Fibroblast of the aortic adventitia (primary cell): ENCODE results near the gene ADI1. TPM values are rescaled to one million over a fixed set of nuclear protein-coding genes. Genes with fewer than 3 reads are reported as not detected.

Experiments
- DNase-seq: peaks from one replicate; pipeline ENCODE4 v3.0.0-alpha.2; 2010; ENCODE audit warnings: low read depth
- H3K4me3 ChIP-seq: 2 replicates; pipeline ENCODE4 v1.5.1; 2011; ENCODE audit warnings: low read depth, mild to moderate bottlenecking, control low read depth, low read length, moderate library complexity
- CTCF ChIP-seq: IDR thresholded peaks from 2 replicates; pipeline ENCODE4 v1.5.1; 2011; ENCODE audit warnings: mild to moderate bottlenecking, low read length, control low read depth, inconsistent platforms; ENCODE audit not compliant: insufficient read depth
- total RNA-seq: library from RNA; depleted of rRNA; stranded (reverse); fragments of >200 nt; gene quantifications from 2 replicates; pipeline ENCODE4 v1.2.3, GENCODE V29; 2012; ENCODE audit warnings: low replicate concordance

Gene ADI1
- total RNA-seq, 1 donor = 44.7 TPM

GRCh38 chr2:3553946-3554345 lies 34.6 kb upstream of the ADI1 start:
- H3K4me3 ChIP-seq = no peak overlapping the region
- no peak for DNase-seq
- TF ChIP-seq CTCF = no peak

- no peak for TF ChIP-seq CTCF
- no peak for DNase-seq
- no peak overlapping the region for H3K4me3 ChIP-seq
Measured at GRCh38 chr2:3547915-3548314, 28.6 kb upstream of the ADI1 start.

GRCh38 chr2:3545788-3546478 lies 26.6 kb upstream of the ADI1 start:
- no peak overlapping the region for H3K4me3 ChIP-seq
- DNase-seq = no peak
- TF ChIP-seq CTCF = no peak

- no peak for TF ChIP-seq CTCF
Measured at GRCh38 chr2:3543023-3543683, 23.8 kb upstream of the ADI1 start.

GRCh38 chr2:3542107-3542506 lies 22.8 kb upstream of the ADI1 start:
- DNase-seq = no peak
- no peak overlapping the region for H3K4me3 ChIP-seq
- TF ChIP-seq CTCF = no peak

More at GRCh38 chr2:3543023-3543683, 23.8 kb upstream of the ADI1 start:
- no peak overlapping the region for H3K4me3 ChIP-seq
- DNase-seq = no peak

GRCh38 chr2:3539836-3540235 lies 20.5 kb upstream of the ADI1 start:
- DNase-seq = no peak
- no peak overlapping the region for H3K4me3 ChIP-seq
- no peak for TF ChIP-seq CTCF
